Measurements from ENCODE around the gene CTNNA3. TPM values are rescaled to one million over a fixed set of nuclear protein-coding genes. Genes with fewer than 3 reads are reported as not detected.

CTNNA3 gene
- total and polyA plus RNA-seq, 2 donors from 2014 or later: 0.45 to 0.72 TPM

GRCh38 chr10:67100951-67101350, 595.0 kb downstream of the CTNNA3 start:
- intact Hi-C loops (cut with DNase I): no loop called here
- Histone ChIP-seq H3K4me1 (ENCODE audit: control insufficient read depth in 2 of 3, insufficient read depth in 2 of 3, low read depth in 1 of 3, low read length in 3 of 3) (no peaks in the 10 kb centered on the region), H3K27ac (ENCODE audit: low read depth in 2 of 2, low read length in 2 of 2) (no peak overlapping the region), H3K9ac (ENCODE audit: low read length in 3 of 3) (no peak overlapping the region), H3K4me3 (ENCODE audit: low read length in 3 of 3) (no peak overlapping the region), H3K36me3 (ENCODE audit: control insufficient read depth in 2 of 3, insufficient read depth in 3 of 3, low read length in 3 of 3) (no peaks in the 10 kb centered on the region), H3K27me3 (ENCODE audit: control insufficient read depth, insufficient read depth, low read length) (no peaks in the 10 kb centered on the region), H3K9me3 (ENCODE audit: control insufficient read depth in 2 of 3, insufficient read depth in 1 of 3, low read length in 3 of 3) (no peaks in the 10 kb centered on the region)
- no peak for TF ChIP-seq CTCF (IDR thresholded peaks at IDR 0.05; ENCODE audit: borderline replicate concordance, extremely low read depth, insufficient read depth)
- FAIRE-seq (no peak), DNase-seq (no peak)

GRCh38 chr10:67098461-67098860, 597.5 kb downstream of the CTNNA3 start:
- H3K9me3 ChIP-seq (ENCODE audit: control insufficient read depth in 2 of 3, insufficient read depth in 1 of 3, low read length in 3 of 3): no peaks in the 10 kb centered on the region
- no peak overlapping the region for H3K4me3 ChIP-seq (ENCODE audit: low read length in 3 of 3)
- H3K4me1 ChIP-seq (ENCODE audit: control insufficient read depth in 2 of 3, insufficient read depth in 2 of 3, low read depth in 1 of 3, low read length in 3 of 3): no peaks in the 10 kb centered on the region
- DNase-seq (peak in 2 of 5 donors; percentile 19 to 34), FAIRE-seq (no peak)
- H3K27ac ChIP-seq (ENCODE audit: low read depth in 2 of 2, low read length in 2 of 2): no peak overlapping the region
- no peak for TF ChIP-seq CTCF (IDR thresholded peaks at IDR 0.05; ENCODE audit: borderline replicate concordance, extremely low read depth, insufficient read depth)
- H3K9ac ChIP-seq (ENCODE audit: low read length in 3 of 3): no peak overlapping the region
- no peaks in the 10 kb centered on the region for H3K27me3 ChIP-seq (ENCODE audit: control insufficient read depth, insufficient read depth, low read length)
- intact Hi-C loops (cut with DNase I): no loop called here
- no peaks in the 10 kb centered on the region for H3K36me3 ChIP-seq (ENCODE audit: control insufficient read depth in 2 of 3, insufficient read depth in 3 of 3, low read length in 3 of 3)

- intact Hi-C loops (cut with DNase I): no loop called here
- Histone ChIP-seq H3K9me3 (ENCODE audit: control insufficient read depth in 2 of 3, insufficient read depth in 1 of 3, low read length in 3 of 3) (no peaks in the 10 kb centered on the region), H3K36me3 (ENCODE audit: control insufficient read depth in 2 of 3, insufficient read depth in 3 of 3, low read length in 3 of 3) (no peaks in the 10 kb centered on the region), H3K4me3 (ENCODE audit: low read length in 3 of 3) (no peak overlapping the region), H3K27me3 (ENCODE audit: control insufficient read depth, insufficient read depth, low read length) (no peaks in the 10 kb centered on the region), H3K27ac (ENCODE audit: low read depth in 2 of 2, low read length in 2 of 2) (no peak overlapping the region), H3K9ac (ENCODE audit: low read length in 3 of 3) (no peak overlapping the region), H3K4me1 (ENCODE audit: control insufficient read depth in 2 of 3, insufficient read depth in 2 of 3, low read depth in 1 of 3, low read length in 3 of 3) (no peaks in the 10 kb centered on the region)
- no peak for FAIRE-seq
- TF ChIP-seq CTCF (IDR thresholded peaks at IDR 0.05; ENCODE audit: borderline replicate concordance, extremely low read depth, insufficient read depth): no peak
- DNase-seq: peak in 2 of 5 donors; percentile 16 to 29
Measured at GRCh38 chr10:67095531-67095930, 600.5 kb downstream of the CTNNA3 start.

GRCh38 chr10:67088036-67088435, 608.0 kb downstream of the CTNNA3 start:
- no peak for FAIRE-seq
- Histone ChIP-seq H3K27me3 (ENCODE audit: control insufficient read depth, insufficient read depth, low read length) (no peaks in the 10 kb centered on the region), H3K27ac (ENCODE audit: low read depth in 2 of 2, low read length in 2 of 2) (no peak overlapping the region), H3K36me3 (ENCODE audit: control insufficient read depth in 2 of 3, insufficient read depth in 3 of 3, low read length in 3 of 3) (no peaks in the 10 kb centered on the region), H3K4me3 (ENCODE audit: low read length in 3 of 3) (no peak overlapping the region), H3K4me1 (ENCODE audit: control insufficient read depth in 2 of 3, insufficient read depth in 2 of 3, low read depth in 1 of 3, low read length in 3 of 3) (no peaks in the 10 kb centered on the region), H3K9ac (ENCODE audit: low read length in 3 of 3) (no peak overlapping the region), H3K9me3 (ENCODE audit: control insufficient read depth in 2 of 3, insufficient read depth in 1 of 3, low read length in 3 of 3) (no peaks in the 10 kb centered on the region)
- intact Hi-C loops (cut with DNase I): no loop called here
- no peak for DNase-seq
- TF ChIP-seq CTCF (IDR thresholded peaks at IDR 0.05; ENCODE audit: borderline replicate concordance, extremely low read depth, insufficient read depth): no peak

Data from kidney (tissue), 14 donors.